H54 (cell line): Measurements from ENCODE around the gene KCNQ2.

Experiments
- DNase-seq: peaks from one replicate; pipeline ENCODE4 v3.0.0; 2011; ENCODE audit warnings: low spot score, mixed read lengths; ENCODE audit not compliant: insufficient read length
- FAIRE-seq: peaks from 3 replicates; lab custom pipeline; 2011; peaks lifted over from hg19 to GRCh38; lab: Jason Lieb, UNC
- POLR2A ChIP-seq: IDR thresholded peaks from 2 replicates; pipeline ENCODE4 v1.6.1; 2011; ENCODE audit warnings: low read depth, mild to moderate bottlenecking, low read length

Gene KCNQ2

DNA sequence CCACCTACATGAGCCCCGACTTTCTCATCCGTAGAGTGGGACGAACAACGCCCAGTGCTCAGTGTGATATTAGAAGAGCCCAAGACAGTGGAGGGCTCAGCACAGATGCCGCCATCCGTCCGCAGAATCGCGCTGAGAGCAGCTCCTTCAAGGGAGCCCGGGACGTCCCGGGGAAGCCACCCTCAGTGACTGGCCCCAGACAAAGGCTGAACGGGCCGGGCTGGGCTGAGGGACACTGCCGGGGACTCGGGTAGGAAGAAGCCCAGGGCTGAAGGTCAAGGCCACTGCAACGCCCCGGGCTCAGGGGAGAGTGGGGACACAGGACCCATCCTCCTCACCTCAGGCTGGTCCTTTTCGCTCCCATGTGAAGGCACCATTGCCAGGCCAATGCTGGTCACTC, 98.5 kb downstream of the KCNQ2 start:
- TF ChIP-seq POLR2A: no peak
- FAIRE-seq: no peak

DNA sequence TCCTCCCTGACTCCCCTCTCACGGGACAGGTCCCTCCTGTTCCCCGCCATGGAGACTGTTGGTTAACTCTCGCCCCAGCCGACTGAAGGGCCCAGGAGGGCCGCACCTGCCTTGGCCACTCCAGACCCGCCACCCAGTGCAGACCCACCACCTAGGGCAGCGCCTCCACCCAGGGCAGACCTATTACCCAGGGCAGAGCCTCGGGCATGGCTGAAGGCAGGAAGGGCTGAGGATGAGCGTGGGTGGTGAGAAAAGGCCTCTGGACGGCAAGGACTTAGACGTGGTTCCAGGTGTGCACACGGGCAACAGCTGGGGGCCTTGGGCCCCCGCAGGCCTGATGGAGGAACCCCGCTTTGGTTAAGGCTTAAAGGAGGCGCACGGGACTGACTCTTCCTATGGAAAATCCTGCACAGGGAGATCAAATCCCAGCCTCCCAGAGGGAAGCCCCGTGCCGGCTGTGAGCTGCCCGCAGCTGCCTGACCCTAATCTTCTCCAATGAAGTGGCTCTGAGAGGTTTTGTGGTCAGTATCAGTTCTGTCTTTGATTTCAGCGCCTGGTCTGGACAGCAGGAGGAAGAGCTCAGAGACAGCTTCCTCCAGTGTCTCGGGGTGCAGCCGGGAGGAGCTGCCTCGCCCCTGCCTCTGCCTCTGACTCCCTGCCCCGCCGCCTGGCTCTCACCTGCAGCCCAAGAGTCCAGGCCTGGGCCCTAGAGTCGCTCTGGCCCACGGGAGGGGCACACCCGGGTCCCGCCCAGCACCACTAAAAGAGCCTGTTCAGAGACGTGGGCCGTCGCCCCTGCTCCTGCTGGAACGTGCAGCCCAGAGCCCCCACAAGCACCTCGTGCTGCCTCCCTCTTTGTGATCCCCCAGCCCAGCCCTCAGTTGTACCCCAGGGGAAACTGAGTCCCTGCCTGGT, 99.2 kb downstream of the KCNQ2 start:
- TF ChIP-seq POLR2A: no peak
- FAIRE-seq: no peak
- DNase-seq: no peak

More for the DNA sequence above, 98.5 kb downstream of the KCNQ2 start:
- DNase-seq: no peak

DNA sequence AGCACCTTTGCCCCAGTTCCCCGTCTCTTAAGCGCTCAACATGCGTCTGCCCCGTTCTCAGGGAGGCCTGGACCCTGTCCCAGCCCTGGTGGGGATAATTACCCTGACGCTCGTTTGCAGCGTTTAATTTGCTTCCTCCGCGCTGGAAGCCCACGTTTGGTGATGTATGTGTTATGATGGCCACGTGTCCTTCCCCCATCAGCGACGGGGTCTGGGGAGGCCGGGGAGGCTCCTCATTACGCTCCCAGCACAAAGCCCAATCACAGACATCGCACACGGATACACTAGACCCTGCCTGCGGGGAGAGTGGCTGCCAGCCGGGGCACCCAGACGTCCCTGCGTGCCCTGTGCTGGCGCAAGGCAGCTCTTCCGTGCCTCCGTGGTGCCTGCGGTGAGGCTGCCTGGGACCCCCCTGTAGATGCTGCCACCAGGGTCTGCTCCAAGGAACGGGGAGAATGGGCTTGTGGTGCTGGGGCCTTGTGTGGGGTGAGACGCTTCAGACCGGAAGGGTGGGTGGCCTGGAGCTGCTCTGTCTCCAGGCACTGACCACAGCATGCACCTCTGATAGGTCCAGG, 101.1 kb downstream of the KCNQ2 start:
- TF ChIP-seq POLR2A: no peak
- FAIRE-seq (no peak), DNase-seq (no peak)

DNA sequence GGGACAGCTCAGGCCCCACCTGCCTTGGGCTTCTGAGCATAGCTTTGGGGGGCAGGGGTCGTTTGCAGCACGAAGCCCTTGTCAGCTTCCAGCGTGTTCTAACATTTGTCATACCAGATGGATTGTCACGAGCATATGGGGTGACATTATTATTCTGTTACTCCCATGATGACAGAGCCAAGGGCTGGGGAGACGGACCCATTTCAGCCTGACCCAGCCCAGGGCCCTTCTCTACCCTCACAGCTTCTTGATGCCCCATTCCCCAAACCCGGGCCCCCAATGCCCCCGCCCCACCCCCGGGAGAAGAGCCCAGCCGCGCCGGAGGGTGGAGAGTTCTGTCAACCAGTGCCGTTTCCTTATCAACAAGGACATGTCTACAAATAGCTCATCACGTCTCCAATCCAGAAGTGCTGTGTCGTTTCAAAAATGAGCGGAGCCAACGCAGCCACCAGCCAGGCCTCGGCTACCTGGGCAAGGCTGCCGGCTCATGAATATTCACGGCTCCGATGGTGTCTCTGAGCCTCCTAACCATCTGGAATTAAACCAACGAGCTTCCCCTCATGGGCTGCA, 101.8 kb downstream of the KCNQ2 start:
- no peak for DNase-seq
- FAIRE-seq: no peak
- no peak for TF ChIP-seq POLR2A

DNA sequence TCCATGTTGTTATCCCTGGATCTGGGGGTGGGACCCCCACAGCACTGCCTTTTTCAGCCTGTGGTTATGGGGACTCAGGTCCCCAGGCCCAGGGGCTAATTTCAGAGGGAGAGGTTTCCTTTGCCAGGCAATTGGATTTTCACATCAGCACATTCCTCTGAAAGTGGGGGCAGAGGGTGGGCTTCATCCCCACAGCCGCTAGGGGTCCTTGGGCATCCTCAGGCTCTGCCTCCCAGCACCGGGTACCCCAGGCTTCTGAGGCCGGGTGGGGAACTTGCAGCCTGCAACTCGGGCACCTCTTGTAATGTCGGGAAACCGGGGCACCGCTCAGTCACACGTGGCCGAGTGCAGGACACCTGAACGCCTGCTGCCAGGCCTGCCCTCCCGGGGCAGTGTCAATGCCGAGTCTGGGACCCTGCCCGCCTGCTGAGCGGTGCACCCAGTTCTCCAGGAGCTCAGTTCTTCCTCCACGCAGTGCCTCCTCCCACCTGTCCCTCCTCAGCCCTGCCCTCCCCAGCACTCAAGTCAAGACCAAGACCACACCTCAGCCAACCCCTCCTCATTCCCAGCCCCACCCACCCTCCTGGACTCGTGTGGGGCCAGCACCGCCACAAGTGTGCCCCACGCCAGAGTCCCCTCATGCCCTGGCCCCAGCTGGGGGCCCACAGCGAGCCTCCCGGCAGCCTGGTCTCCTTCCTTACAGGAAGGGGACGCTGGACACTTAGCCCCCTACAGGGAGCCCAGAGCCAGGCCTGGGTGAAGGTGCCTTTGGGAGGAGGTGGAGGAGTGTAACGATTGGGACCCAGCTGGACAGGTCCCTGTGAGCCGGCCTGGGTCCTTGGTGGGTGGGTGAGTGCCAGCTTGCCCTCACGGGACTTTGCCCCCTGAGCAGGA, 102.5 kb downstream of the KCNQ2 start:
- DNase-seq: no peak
- no peak for FAIRE-seq
- no peak for TF ChIP-seq POLR2A

GRCh38 chr20:63369024-63369530, 103.4 kb downstream of the KCNQ2 start:
- DNase-seq (no peak), FAIRE-seq (no peak)
- TF ChIP-seq POLR2A: no peak

GRCh38 chr20:63368151-63368550, 104.3 kb downstream of the KCNQ2 start:
- DNase-seq (no peak), FAIRE-seq (no peak)
- no peak for TF ChIP-seq POLR2A

- DNase-seq (no peak), FAIRE-seq (no peak)
- TF ChIP-seq POLR2A: no peak
These were observed 104.9 kb downstream of the KCNQ2 start for GRCh38 chr20:63367446-63368055.

DNA sequence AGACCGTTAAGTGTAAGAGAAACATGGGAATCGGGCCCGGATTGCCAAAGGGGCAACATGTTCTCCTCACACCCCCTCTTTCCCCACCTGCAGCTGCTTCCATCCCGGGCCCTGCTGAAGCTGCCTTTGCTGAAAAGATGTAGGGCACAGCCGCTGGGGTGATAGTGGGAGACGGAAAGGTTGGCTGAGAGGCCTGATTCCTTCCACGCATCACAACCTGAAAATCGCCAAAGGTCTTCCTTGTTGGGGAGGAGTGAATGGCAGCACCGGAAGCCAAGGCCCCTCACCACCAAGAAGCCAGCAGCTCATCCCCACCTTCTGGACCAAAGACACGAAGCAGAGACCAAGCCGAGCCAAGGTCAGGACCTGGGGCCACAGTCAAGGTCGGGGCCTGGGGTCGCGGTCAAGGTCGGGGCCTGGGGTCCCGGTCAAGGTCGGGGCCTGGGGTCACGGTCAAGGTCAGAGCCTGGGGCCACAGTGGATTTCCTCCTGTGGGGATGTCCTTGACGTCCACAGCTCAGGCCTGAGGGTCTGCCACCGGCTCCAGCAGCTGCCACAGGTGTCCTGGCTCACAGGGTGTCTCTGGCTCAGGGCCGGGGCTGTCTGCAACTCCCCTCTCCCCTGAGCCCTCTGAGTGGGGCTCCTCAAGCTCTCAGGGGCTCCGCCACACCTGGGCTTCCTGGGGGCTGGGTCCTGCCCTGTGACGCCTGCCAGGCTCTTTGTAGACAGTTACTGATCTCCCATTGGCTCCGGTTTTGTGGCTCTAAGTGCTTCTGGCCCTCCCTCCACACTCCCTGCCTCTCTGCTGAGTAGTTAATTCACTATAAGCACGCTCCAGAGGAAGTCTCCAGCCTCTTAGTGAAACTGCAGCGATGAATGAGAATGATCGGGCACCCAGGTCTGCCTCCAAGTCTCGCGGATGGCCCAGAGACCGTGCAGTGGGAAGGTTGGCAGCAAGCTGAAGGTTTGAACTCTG, 105.8 kb downstream of the KCNQ2 start:
- no peak for FAIRE-seq
- no peak for DNase-seq
- TF ChIP-seq POLR2A: no peak

- DNase-seq: no peak
- no peak for TF ChIP-seq POLR2A
- FAIRE-seq: no peak
These were observed 106.7 kb downstream of the KCNQ2 start for GRCh38 chr20:63365601-63366389.
